HEK293 (cell line): ENCODE data around the gene BRD1.
A peak's percentile ranks its signal among the peaks of the same experiment; 100 is the strongest.

Source experiments
- CTCF ChIA-PET: fragments of 350-600 bp; formaldehyde crosslinking; extraction: SDS; loops from one replicate; lab custom pipeline; 2021; ENCODE audit warnings: antibody characterized with exemption; lab: Yijun Ruan, JAX
- POLR2A ChIA-PET: fragments of 300-600 bp; formaldehyde crosslinking; extraction: SDS; loops from one replicate; lab custom pipeline; 2020; ENCODE audit warnings: antibody characterized with exemption, inconsistent platforms; lab: Yijun Ruan, JAX
- H3K27ac ChIP-seq: fragments of 200-500 bp; sonication (Bioruptor generic); 2 replicates; pipeline ENCODE4 v1.5.1; 2014; ENCODE audit warnings: low read depth, low read length, control low read depth, inconsistent platforms; ENCODE audit errors: extremely low read depth
- H3K36me3 ChIP-seq, 2 experiments: fragments of 200-500 bp in 1 of 2; sonication (Bioruptor generic) in 1 of 2; 1 replicate in 1 of 2; 2 replicates in 1 of 2; pipeline ENCODE4 v1.5.1; 2014 to 2017; ENCODE audit warnings: inconsistent platforms in 2 of 2, low read length in 2 of 2; ENCODE audit not compliant: control insufficient read depth in 2 of 2, insufficient read depth in 1 of 2
- H3K4me1 ChIP-seq: fragments of 200-500 bp; sonication (Bioruptor generic); 2 replicates; pipeline ENCODE4 v1.5.1; 2014; ENCODE audit warnings: mild to moderate bottlenecking, low read length, inconsistent platforms; ENCODE audit not compliant: control insufficient read depth, insufficient read depth
- H3K4me3 ChIP-seq: 2 replicates; pipeline ENCODE4 v1.5.1; 2011; ENCODE audit warnings: low read depth, mild to moderate bottlenecking, control low read depth, low read length, moderate library complexity
- H3K9me3 ChIP-seq: fragments of 200-500 bp; sonication (Bioruptor generic); 2 replicates; pipeline ENCODE4 v1.5.1; 2014; ENCODE audit warnings: low read depth, low read length, inconsistent platforms; ENCODE audit not compliant: control insufficient read depth, insufficient read depth
- GLIS1 ChIP-seq: fragments of 450-650 bp; formaldehyde crosslinking; IDR thresholded peaks from 2 replicates; pipeline ENCODE4 v1.5.1; 2016; ENCODE audit warnings: missing biosample characterization, missing genetic modification characterization
- KLF8 ChIP-seq: fragments of 450-650 bp; formaldehyde crosslinking; IDR thresholded peaks from 2 replicates; pipeline ENCODE4 v1.5.1; 2016; ENCODE audit warnings: missing biosample characterization, missing genetic modification characterization
- KLF9 ChIP-seq: fragments of 450-650 bp; formaldehyde crosslinking; IDR thresholded peaks from 2 replicates; pipeline ENCODE4 v1.5.1; 2016; ENCODE audit warnings: missing biosample characterization, missing genetic modification characterization, low read depth
- MYNN ChIP-seq: fragments of 450-650 bp; formaldehyde crosslinking; IDR thresholded peaks from 2 replicates; pipeline ENCODE4 v1.5.1; 2016; ENCODE audit warnings: missing biosample characterization, missing genetic modification characterization, borderline replicate concordance
- MZF1 ChIP-seq: fragments of 450-650 bp; formaldehyde crosslinking; IDR thresholded peaks from 2 replicates; pipeline ENCODE4 v1.5.1; 2017; ENCODE audit warnings: missing biosample characterization, missing genetic modification characterization, borderline replicate concordance
- PRDM2 ChIP-seq: fragments of 450-650 bp; formaldehyde crosslinking; IDR thresholded peaks from 2 replicates; pipeline ENCODE4 v1.5.1; 2016; ENCODE audit warnings: missing biosample characterization, missing genetic modification characterization, borderline replicate concordance
- TCF7L2 ChIP-seq: IDR thresholded peaks from 2 replicates; pipeline ENCODE4 v1.6.1; 2011; ENCODE audit warnings: low read depth, mild to moderate bottlenecking, inconsistent platforms, low read length, moderate library complexity, borderline replicate concordance
- ZBTB6 ChIP-seq: fragments of 450-650 bp; formaldehyde crosslinking; IDR thresholded peaks from 2 replicates; pipeline ENCODE4 v1.5.1; 2017; ENCODE audit warnings: missing biosample characterization, missing genetic modification characterization
- ZIC2 ChIP-seq: fragments of 450-650 bp; formaldehyde crosslinking; IDR thresholded peaks from 2 replicates; pipeline ENCODE4 v1.5.1; 2016; ENCODE audit warnings: missing biosample characterization, missing genetic modification characterization
- ZNF18 ChIP-seq: fragments of 450-650 bp; formaldehyde crosslinking; IDR thresholded peaks from 2 replicates; pipeline ENCODE4 v1.5.1; 2016; ENCODE audit warnings: missing biosample characterization, missing genetic modification characterization
- ZNF221 ChIP-seq: fragments of 450-650 bp; formaldehyde crosslinking; IDR thresholded peaks from 2 replicates; pipeline ENCODE4 v1.5.1; 2017; ENCODE audit warnings: missing biosample characterization, missing genetic modification characterization, borderline replicate concordance
- ZNF248 ChIP-seq: fragments of 450-650 bp; formaldehyde crosslinking; IDR thresholded peaks from 2 replicates; pipeline ENCODE4 v1.5.1; 2017; ENCODE audit warnings: missing biosample characterization, missing genetic modification characterization
- ZNF423 ChIP-seq: fragments of 450-650 bp; formaldehyde crosslinking; IDR thresholded peaks from 2 replicates; pipeline ENCODE4 v1.5.1; 2016; ENCODE audit warnings: missing biosample characterization, missing genetic modification characterization
- ZNF510 ChIP-seq: fragments of 450-650 bp; formaldehyde crosslinking; IDR thresholded peaks from 2 replicates; pipeline ENCODE4 v1.5.1; 2018; ENCODE audit warnings: mild to moderate bottlenecking, missing genetic modification characterization, missing biosample characterization; ENCODE audit not compliant: insufficient replicate concordance
- ZNF514 ChIP-seq: fragments of 450-650 bp; formaldehyde crosslinking; IDR thresholded peaks from 2 replicates; pipeline ENCODE4 v1.5.1; 2016; ENCODE audit warnings: missing biosample characterization, missing genetic modification characterization
- ZNF529 ChIP-seq: fragments of 450-650 bp; formaldehyde crosslinking; IDR thresholded peaks from 2 replicates; pipeline ENCODE4 v1.5.1; 2017; ENCODE audit warnings: missing genetic modification characterization, missing biosample characterization; ENCODE audit not compliant: insufficient replicate concordance
- ZNF548 ChIP-seq: fragments of 450-650 bp; formaldehyde crosslinking; IDR thresholded peaks from 2 replicates; pipeline ENCODE4 v1.5.1; 2016; ENCODE audit warnings: missing biosample characterization, missing genetic modification characterization
- ZNF555 ChIP-seq: fragments of 450-650 bp; formaldehyde crosslinking; conservative IDR thresholded peaks from 2 replicates; pipeline ENCODE4 v1.5.1; 2017; ENCODE audit warnings: missing biosample characterization, mild to moderate bottlenecking, missing genetic modification characterization, inconsistent platforms
- ZNF624 ChIP-seq: fragments of 450-650 bp; formaldehyde crosslinking; IDR thresholded peaks from 2 replicates; pipeline ENCODE4 v1.5.1; 2017; ENCODE audit warnings: missing biosample characterization, missing genetic modification characterization
- ZNF629 ChIP-seq: fragments of 450-650 bp; formaldehyde crosslinking; IDR thresholded peaks from 2 replicates; pipeline ENCODE4 v1.5.1; 2017; ENCODE audit warnings: missing biosample characterization, missing genetic modification characterization
- ZNF747 ChIP-seq: fragments of 450-650 bp; formaldehyde crosslinking; IDR thresholded peaks from 2 replicates; pipeline ENCODE4 v1.5.1; 2016; ENCODE audit warnings: missing biosample characterization, missing genetic modification characterization

The BRD1 gene

GRCh38 chr22:49779211-49779610, 48.5 kb downstream of the BRD1 start (continued):
- no peak for TF ChIP-seq ZNF514 (tag by site-specific recombination)
- no peak for TF ChIP-seq ZNF18 (tag by site-specific recombination)
- no peak for TF ChIP-seq ZNF248 (tag by site-specific recombination)
- TF ChIP-seq ZNF529 (tag by site-specific recombination) = no peak

- no peaks in the 10 kb centered on the region for H3K4me1 ChIP-seq
- POLR2A ChIA-PET = no interaction called here
- CTCF ChIA-PET = interaction anchor here (0.6 to 0.8 kb wide), 2 partner anchors 10 to 21 kb away, joined by 3 read pairs; no protein-coding TSS in a partner anchor
Measured at GRCh38 chr22:49777569-49778249, 50.0 kb downstream of the BRD1 start.

GRCh38 chr22:49776891-49777290, 50.8 kb downstream of the BRD1 start:
- Histone ChIP-seq H3K36me3 (peaks cover 14 to 93% of the 10 kb centered on the region in 2 experiments), H3K27ac (no peak overlapping the region)
- POLR2A ChIA-PET = no interaction called here

More at GRCh38 chr22:49777569-49778249, 50.0 kb downstream of the BRD1 start:
- TF ChIP-seq KLF8 (tag by site-specific recombination) = peak; percentile 15; the same call in 1 of the 2 replicates
- TF ChIP-seq ZNF423 = no peak
- Histone ChIP-seq H3K36me3 (peaks cover 7 to 90% of the 10 kb centered on the region in 2 experiments), H3K27ac (no peak overlapping the region), H3K9me3 (no peaks in the 10 kb centered on the region), H3K4me3 (no peak overlapping the region)

GRCh38 chr22:49775867-49776511, 51.7 kb downstream of the BRD1 start:
- H3K9me3 ChIP-seq = no peaks in the 10 kb centered on the region
- H3K4me1 ChIP-seq = no peaks in the 10 kb centered on the region
- peaks cover 14 to 86% of the 10 kb centered on the region in 2 experiments for H3K36me3 ChIP-seq
- no peak overlapping the region for H3K27ac ChIP-seq
- no peak overlapping the region for H3K4me3 ChIP-seq
- CTCF ChIA-PET = no interaction called here
- peak; percentile 30; the same call in 1 of the 2 replicates for TF ChIP-seq ZIC2 (tag by site-specific recombination)
- 0 out of 2 replicates have a peak, but pooled peaks have one; percentile 20 for TF ChIP-seq KLF8 (tag by site-specific recombination)
- TF ChIP-seq PRDM2 (tag by site-specific recombination) = no peak
- POLR2A ChIA-PET = no interaction called here

More at GRCh38 chr22:49776891-49777290, 50.8 kb downstream of the BRD1 start:
- no peaks in the 10 kb centered on the region for H3K4me1 ChIP-seq
- TF ChIP-seq KLF9 = no peak
- TF ChIP-seq GLIS1 (tag by site-specific recombination) = no peak
- no peak for TF ChIP-seq MZF1
- no peak for TF ChIP-seq ZNF221 (tag by site-specific recombination)
- TF ChIP-seq MYNN (tag by site-specific recombination) = no peak
- TF ChIP-seq ZNF629 = no peak
- TF ChIP-seq ZNF548 (tag by site-specific recombination) = no peak
- no peak for TF ChIP-seq ZNF624 (tag by site-specific recombination)
- no peak for TF ChIP-seq ZNF747 (tag by site-specific recombination)
- no peak for TF ChIP-seq TCF7L2
- TF ChIP-seq ZNF510 (tag by site-specific recombination) = no peak
- no peak for TF ChIP-seq ZBTB6
- no peak for TF ChIP-seq ZNF555 (tag by site-specific recombination)
- no peak overlapping the region for H3K4me3 ChIP-seq
- H3K9me3 ChIP-seq = no peaks in the 10 kb centered on the region
- CTCF ChIA-PET = interaction anchor here (0.6 kb wide), 1 partner anchor 19 kb away, joined by 3 read pairs; no protein-coding TSS in a partner anchor
